ENCODE results near the gene TIMM21.

Gene TIMM21, protein sequence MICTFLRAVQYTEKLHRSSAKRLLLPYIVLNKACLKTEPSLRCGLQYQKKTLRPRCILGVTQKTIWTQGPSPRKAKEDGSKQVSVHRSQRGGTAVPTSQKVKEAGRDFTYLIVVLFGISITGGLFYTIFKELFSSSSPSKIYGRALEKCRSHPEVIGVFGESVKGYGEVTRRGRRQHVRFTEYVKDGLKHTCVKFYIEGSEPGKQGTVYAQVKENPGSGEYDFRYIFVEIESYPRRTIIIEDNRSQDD

DNA sequence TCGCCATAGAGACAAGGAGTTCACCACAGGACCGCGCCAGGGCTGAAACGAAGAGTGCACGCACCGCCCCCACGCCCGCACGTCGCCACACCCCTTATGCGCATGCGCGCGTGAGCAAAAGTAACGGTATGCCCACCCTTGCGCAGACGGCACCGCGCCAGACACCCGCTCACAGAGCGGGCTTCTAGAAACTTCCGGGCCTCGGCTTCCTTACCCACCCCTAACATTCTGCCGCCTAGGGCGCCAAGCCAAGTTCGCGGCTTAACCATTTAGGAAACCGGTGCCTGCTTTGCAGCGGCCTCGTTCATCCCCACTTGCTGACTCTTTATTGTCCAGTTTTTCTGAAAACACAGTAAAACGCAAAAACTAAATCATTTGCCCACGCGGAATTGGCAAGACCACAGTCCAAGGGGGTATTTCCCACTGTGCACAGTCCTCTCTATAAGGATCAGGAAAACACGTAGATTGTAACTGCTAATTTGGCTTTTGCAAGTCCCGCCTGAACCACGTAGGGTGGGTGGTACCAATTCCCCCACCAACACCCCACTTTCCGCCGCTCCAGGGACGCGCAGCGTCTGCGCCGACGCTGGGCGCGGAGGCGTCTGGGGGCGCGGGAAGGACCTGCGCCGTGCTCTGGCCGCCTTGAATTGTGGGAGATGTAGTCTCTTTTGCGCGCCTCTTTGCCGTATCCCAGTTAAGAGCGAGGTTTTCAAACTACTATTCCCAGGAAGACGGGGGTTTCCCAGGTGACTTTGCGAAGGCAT, at the start of gene TIMM21, which contains the start of gene FBXO15:
TIMM21 (plus strand) TSS at position 745 of the 764 bp plus-strand sequence. CDS start 286 bp downstream, outside the sequence.
FBXO15 (minus strand) TSS at position 56 of the 764 bp plus-strand sequence; CDS start at position 7, 49 bp downstream.
- DNase-seq = peak; percentile 68 to 96 (median 92)

DNA sequence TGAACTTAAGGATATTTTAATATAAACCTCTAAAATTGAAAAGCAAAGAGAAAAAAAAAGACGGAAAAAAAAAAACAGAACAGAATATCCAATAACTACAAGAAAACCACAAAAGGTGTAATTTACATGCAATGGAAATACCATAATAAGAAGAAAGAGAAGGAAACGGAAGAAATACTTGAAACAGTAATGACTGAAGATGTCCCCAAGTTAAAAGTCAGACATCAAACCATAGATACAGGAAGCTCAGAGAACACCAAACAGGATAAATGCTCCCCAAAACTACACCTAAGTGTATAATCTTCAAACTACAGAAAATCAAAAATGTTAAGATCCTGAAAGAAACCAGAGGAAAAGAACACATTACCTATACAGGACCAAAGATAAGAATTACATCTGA, 39.9 kb upstream of the TIMM21 start:
- DNase-seq = no peak

DNA sequence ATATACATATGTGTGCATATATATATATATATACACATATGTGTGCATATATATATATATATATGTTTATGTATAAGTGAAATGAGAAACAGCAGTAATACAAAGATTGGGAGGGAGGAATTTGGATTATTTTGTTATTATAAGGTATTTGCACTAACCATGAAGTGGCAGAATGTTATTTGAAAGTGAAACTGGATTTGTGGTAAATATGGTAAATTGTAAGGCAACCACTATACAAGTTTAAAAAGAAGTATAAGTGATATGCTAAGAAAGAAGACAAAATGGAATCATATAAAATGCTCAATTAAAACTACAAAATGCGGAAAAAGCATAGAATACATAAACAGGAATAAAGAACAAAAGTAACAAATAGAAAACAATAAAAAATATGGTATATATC, 38.2 kb upstream of the TIMM21 start:
- no peak for DNase-seq

DNA sequence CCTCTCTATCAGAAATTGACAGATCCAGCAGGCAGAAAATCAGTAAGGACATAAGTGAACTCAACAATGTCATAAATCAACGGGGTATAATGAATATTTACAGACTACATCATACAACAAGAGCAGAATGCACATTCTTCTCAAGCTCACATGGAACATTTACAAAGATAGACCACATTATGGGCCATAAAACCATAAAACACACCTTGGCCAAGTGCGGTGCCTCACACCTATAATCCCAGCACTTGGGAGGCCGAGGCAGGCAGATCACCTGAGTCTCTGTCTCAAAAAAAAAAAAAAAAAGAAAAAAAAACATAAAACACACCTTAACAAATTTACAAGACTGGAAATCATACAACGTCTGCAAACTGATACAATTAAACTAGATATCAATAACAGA, 37.3 kb upstream of the TIMM21 start:
- DNase-seq = no peak

DNA sequence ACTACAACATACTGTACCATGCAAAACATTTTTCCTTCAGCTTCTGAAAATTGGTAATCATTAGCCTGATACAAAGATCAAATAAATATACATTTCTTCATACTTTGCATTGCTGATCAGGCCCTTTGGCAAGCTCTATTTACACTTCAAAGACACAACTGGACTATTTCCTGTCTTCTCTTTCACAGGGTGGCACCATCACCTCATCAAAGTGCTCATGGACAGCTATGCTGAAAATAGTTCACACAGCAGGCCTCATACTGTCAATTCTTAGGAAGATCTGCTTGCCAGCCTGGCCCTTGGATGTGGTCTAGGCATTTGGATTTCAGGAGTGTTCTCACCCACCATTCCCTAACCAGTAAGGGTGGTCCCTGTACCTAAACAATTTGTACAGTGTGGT, 34.6 kb upstream of the TIMM21 start:
- DNase-seq = no peak

DNA sequence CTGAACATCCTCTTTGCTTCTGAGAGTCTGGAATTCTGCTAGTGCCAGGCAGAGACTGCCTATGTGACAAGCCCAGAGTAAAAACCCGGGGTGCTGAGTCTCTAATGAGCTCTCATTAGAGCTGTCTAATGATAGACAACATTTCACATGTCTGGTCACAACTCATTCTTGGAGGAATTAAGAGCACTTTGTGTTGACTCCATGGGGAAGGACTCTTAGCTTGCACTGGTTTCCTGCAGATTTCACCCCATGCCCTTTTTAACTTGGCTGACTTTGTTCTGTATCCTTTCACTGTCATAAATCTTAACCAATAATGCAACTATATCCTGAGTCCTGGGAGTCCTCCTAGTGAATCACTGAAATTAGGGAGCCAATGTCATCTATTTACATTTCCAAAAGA, 34.2 kb upstream of the TIMM21 start:
- DNase-seq = no peak

DNA sequence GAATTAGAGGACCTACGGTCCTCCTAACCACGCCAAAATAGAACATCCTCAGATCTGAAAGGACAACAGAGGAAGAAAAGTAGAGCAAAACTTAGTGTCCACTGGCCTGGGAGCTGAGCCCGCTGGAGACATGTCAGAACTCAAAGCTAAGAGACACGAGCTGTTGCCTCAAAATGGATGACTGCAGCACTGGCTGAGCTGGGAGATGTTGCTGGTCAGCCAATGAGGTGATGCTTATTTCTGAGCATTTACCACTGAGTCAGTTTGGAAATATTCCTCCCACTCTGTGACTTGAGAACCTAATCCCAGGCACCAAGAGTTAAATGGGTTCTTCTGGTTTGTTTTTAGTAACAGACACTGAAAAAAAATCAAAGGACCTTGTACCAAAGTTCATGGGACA, 33.3 kb upstream of the TIMM21 start:
- no peak for DNase-seq

DNA sequence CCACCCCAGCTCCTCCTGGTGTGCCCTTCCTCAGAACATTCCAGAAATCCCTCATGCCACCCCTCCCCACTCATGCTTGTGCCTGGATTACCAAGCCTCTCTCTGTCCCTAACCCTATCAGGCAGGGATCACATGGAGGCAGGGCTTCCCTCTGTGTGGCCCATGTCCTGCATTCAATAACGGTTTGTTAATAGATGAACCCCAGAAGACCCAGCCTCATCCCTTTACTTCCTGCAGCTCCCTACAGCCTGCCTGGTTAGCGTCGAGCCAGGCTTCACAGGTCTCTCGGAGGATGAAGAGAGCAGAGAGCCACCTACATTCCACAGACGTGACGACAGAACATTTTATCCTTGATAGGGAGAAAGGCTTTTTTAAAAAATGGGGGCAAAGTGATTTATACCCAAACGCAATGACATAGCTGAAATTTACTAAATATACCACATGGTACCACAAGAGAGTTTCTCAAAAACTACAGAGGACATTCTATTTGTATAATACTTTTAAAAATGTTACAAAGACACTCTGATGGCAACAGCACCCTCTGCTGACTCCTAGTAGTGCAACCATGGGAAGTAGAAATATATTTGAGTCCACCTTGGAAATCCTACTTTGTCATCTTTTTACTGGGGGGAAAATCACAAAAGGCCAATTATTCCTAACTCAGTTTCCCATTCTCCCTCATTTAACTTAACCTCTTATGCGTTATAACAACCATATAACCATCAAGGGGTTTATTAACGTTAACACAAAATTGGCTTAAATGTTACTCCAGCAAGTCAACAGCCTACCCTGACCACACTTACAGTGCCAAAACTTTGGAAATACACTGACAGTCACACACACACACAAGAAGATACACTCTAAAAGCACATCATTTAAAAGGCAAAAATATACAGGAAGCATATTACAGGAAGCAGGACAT, 31.4 kb upstream of the TIMM21 start:
- DNase-seq = peak in 5 of 51 donors; percentile 1 to 54 (median 13)

DNA sequence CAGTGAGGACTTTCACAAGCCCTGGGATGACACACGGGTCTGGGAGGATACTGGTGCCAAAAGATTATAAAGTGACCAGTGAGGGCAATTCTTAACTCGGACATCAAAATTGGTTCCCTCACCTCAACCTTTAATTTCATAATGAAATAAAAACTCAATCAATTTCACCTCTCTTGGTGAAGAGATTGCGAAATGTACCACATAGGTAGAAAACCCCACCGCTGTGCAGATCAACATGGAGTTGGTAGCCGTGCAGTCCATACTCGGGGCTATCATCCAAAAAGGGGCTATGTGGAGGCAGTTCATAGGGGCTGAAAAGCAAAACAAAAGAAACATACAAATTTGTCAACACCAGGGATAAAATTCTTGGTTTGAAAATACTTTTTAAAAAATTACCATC, 25.1 kb upstream of the TIMM21 start:
- no peak for DNase-seq

DNA sequence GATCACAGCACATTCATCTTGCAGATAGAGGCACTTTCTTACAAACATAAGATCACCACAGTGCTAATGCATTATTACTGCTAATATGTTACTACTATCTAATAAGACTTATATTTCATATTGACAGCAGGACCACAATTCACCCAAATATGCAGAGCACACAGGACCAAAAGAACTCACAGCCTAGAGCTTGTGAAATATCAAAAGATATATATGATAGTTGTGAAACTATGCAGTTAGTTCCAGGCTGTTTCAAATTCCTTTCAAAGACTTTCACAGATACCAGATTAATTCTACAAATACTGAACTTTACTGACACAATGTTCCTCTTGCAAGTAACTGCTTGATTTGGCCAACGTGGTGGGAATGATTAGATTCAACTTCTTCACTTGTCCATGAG, 23.7 kb upstream of the TIMM21 start:
- no peak for DNase-seq

DNA sequence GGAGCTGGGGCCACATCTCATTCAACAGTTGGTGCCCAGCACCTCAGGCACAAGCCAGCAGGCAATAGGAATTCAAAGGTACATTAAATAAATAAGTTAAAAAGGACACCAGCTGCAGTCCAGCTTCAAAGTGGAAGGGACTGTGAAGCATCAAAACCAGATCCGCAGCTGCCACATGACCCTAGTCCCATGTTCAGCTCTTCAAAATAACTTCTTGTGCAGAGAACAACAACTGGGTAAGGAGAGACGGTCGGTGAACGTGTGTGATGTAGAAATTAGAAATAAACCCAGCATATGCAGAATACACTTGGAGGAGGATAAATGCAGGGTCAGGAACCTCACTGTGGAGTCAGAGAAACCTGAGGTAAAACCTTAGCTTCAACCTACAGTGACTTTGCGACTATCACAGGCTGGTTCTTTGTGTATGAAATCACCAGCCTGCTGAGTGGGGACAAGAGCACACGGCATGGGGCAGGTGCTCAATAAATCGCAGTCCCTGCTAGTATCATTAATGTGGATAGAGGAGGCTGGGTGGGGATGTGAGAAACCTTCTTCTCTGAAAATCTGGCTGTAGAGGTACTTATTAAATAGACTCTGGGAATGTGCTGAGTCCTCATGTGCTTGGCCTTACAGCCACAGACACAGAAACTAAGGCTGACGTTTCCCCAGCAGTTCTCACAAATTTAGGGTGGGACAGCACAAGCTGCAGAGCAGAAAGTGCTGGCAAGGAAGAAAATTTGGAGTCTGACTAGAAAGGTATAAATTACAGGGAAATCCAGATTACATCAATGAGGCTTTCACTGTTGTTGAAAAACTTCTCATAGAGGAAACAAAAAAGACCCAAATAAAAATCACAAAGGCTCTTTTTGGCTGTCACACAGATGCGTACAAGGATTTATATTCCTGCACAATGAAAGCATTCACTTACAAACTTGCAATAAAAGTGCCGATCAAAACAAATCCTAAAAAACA, 21.4 kb upstream of the TIMM21 start:
- peak in 3 of 51 donors; percentile 9 to 52 (median 44) for DNase-seq

DNA sequence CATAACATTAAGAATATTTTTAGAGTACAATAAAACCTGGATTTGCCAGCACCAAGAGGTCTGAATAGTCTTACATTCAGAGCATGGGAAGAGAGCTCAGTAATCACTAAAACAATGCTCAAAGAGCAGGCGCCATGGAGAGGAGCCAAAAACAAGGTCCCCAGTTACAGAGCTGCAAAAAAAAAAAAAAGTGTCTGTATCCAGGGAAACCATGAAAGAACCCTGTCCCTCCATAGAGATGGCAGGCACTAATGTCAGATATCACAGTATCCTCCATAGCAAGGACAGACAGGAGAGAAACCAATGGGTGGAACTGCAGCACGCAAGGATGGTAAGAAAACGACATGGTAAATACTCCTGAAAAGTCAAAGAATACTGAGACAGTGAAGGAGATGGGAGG, 20.2 kb upstream of the TIMM21 start:
- DNase-seq = peak in 21 of 51 donors; percentile 3 to 58 (median 31)

DNA sequence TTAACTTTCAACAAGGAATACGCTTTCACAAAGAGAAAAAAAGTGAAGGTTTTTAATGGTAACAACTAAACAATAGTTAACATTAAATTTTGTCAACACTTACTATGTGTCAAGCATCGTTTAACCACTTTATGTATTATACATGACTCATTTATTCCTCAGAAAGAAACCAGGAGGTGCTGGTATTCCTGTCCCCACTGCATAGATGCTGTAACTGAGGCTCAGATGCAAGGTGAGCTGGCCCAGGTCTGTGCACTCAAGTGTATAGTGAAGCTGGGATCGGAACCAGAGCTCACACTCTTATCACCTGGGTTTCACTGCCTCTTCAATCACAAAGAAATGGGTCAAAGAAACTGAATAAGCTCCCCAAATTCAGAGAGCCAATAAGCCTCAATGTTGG, 17.2 kb upstream of the TIMM21 start:
- no peak for DNase-seq

DNA sequence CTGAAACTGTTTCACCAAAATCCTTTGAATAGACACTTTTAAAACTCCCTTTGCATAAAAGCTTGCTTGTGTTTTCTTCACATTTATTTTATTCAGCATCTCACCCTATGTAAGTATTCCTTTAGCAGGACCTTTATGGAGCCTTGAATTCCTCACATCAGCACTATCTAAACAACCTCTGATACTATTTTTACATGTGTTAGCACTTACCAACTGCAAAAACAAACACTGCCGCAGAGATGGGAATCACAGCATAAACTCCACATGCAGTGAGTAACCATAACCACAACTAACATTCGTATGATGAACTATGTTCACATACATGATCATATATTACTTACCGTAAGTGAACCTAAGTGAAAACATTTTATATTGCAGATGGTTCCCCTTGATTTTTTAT, 16.1 kb upstream of the TIMM21 start:
- no peak for DNase-seq

DNA sequence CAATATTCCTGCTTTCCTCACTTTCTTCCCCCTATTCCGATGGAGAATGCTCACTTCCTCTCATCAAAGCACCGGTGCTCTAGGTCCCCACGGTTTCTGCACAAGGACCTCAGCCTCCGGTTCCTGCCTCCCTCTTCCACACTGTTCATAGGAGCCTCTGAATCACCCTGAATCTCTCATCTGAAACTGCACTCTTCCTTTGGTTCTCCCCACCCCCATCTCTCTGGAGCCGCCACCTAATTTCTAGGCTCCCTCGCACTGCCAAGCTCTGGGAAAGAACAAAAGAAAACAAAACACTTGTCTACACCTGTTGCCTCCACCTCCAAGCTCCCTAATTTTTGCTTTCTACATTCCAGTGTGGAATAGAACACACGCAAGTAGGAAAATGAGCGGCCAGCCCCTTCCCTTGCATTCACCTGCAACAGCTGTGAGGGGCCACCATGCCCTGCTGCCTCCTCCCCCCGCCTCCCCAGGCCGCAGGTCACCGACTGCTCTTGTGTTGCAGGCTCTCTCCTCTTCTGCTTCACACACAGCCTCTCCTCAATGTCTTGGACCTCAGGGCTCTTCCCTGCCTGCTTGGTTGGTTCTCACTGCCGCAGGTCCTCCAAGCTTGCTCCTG, 10.3 kb upstream of the TIMM21 start:
- no peak for DNase-seq

DNA sequence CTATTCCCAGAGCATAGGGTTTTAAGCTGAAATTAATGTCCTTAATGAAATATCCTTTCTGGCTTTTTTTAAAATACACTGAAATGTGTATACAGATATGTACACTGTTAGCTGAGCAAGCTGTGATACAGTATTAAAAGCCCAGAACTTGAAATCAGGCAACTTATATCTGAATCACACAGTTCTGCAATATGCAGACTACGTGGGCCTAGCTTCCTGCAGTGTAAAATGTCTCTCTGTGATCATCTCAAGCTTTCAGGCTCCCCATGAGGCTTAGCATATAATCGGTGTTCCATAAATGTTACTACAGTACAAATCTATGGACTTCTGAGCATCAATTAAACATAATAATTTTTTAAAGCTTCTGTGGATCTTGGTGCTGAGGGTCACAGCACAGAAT, 8.9 kb upstream of the TIMM21 start:
- DNase-seq = no peak

DNA sequence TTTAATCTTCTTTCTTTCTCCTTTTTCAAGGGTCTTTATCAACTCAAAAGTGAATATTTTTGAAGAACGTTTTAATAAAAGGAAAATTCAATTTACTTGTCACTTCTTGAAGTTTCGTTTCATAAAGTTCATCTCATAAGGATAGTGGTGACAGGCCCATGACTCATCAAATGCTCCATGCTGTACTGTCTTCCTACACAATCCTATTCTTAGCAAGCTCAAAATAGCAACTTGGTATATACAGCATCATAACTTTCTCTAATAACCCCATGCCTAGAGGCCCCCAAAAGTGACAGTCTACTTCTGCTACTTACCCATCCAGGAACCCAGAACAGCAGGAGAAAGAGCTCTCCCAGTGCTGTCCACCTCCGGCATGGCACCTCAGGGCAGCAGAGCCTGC, 8.4 kb upstream of the TIMM21 start:
- peak in 1 of 51 donors; percentile 34 for DNase-seq

DNA sequence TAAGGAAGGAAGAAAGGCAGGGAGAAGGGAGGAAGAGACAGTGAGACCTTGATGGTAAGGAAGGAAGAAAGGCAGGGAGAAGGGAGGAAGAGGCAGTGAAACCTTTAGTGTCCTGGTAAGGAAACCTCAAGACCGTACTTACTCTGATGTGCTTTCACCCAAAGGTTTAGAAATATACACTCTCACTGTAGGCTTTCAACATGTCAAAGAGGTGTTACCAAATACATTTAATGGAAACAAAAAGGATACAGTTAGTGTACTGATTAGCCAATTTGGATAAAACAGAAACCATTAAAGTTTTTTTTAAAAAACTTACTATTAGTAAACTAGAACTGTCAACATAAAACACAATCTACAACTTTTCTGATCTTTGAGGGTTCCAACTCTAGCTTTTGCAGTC, 7.7 kb upstream of the TIMM21 start:
- DNase-seq = no peak

DNA sequence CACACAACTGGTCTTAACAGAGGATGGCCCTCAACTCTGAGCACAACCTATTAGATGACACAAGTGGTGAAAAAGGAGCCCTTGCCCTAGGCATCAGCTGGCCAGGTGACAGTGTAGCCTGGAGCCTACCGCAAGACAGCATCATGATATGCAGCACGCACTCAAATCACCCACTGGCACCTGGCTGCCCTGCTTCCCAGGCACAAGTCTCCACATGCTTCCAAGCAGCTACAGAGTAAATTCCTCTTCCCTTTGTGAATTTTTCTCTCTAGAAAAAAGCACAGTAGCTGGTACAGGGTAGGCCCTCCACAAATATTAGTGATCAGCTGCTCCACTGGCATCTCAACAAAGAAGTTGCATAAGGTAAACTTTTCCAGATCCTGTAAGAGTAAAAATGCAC, 6.7 kb upstream of the TIMM21 start:
- no peak for DNase-seq

DNA sequence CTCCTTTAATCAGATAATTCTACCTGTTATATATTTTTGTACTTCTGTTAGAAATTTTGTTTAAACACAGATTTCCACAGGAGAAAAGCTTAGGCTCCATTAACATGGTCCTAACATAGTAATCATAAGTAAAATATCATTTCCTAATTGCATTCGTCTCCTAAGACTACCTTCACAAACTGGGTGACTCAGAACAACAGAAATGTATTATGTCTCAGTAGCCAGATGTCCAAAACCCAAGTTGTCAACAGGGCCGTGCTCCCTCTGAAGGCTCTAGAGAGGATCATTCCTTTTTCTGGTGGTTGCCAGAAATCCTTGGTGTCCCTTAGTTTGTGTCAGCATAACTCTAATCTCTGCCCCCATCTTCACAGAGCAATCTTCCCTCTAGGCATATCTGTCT, 6.1 kb upstream of the TIMM21 start:
- DNase-seq = no peak
